Measurements from ENCODE around the gene EFCAB6.

DNA sequence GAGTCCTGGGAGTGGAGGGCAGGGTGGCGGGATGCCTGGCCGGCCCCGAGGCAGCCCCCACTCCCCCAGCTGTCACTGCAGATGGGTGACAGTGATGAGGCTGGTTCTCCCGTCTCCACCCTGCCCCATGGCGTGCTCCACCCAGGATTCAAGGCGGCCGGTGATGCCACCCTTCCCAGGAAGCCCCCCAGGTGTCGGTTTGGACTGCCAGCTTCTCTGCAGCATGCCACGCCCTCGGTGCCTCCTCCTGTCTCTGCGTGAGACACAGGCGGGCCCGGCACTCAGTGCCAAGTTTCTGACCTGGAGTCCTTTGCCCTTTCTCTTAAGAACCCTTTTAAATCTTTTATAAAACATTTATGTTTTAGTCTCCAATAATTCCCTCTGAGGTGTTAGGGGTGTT, 328.8 kb downstream of the EFCAB6 start:
- TF ChIP-seq, protein P1, sequence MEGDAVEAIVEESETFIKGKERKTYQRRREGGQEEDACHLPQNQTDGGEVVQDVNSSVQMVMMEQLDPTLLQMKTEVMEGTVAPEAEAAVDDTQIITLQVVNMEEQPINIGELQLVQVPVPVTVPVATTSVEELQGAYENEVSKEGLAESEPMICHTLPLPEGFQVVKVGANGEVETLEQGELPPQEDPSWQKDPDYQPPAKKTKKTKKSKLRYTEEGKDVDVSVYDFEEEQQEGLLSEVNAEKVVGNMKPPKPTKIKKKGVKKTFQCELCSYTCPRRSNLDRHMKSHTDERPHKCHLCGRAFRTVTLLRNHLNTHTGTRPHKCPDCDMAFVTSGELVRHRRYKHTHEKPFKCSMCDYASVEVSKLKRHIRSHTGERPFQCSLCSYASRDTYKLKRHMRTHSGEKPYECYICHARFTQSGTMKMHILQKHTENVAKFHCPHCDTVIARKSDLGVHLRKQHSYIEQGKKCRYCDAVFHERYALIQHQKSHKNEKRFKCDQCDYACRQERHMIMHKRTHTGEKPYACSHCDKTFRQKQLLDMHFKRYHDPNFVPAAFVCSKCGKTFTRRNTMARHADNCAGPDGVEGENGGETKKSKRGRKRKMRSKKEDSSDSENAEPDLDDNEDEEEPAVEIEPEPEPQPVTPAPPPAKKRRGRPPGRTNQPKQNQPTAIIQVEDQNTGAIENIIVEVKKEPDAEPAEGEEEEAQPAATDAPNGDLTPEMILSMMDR (IDR thresholded peaks at IDR 0.05; ENCODE audit: low read depth, low read length, poor library complexity, severe bottlenecking), result no peak
- TF ChIP-seq EZH2phosphoT487 (IDR thresholded peaks at IDR 0.05; ENCODE audit: borderline replicate concordance, low read length), result no peak

All from DOHH2 (cell line).